Mesothelial cell of epicardium (in vitro differentiated cells): Measurements from ENCODE around the gene AMZ2. TPM values are rescaled to one million over a fixed set of nuclear protein-coding genes. Genes with fewer than 3 reads are reported as not detected.

ENCODE experiments used
- DNase-seq, 2 experiments: peaks; one replicate each; pipeline ENCODE4 v3.0.0; 2021; ENCODE audit warnings: low spot score in 2 of 2; ENCODE audit not compliant: unreplicated experiment in 2 of 2
- H3K27ac Mint-ChIP-seq: 2 replicates; pipeline ENCODE4 v1.8.0; 2021; ENCODE audit warnings: mixed read lengths
- H3K27me3 Mint-ChIP-seq: 2 replicates; pipeline ENCODE4 v1.8.0; 2021; ENCODE audit warnings: low read depth, mixed read lengths
- H3K36me3 Mint-ChIP-seq: 2 replicates; pipeline ENCODE4 v1.8.0; 2021; ENCODE audit warnings: mixed read lengths
- H3K4me1 Mint-ChIP-seq: 2 replicates; pipeline ENCODE4 v1.8.0; 2021; ENCODE audit warnings: mixed read lengths
- H3K4me3 Mint-ChIP-seq: 2 replicates; pipeline ENCODE4 v1.8.0; 2021; ENCODE audit warnings: mild to moderate bottlenecking, moderate library complexity, mixed read lengths
- H3K9me3 Mint-ChIP-seq: 2 replicates; pipeline ENCODE4 v1.8.0; 2021; ENCODE audit warnings: mixed read lengths
- total RNA-seq: library from RNA; stranded (reverse); gene quantifications from 3 replicates; pipeline ENCODE4 v1.2.1, GENCODE V29; 2021
- TF ChIP-seq, protein P1 (sequence below): fragments of 200-600 bp; sonication (generic); IDR thresholded peaks from one replicate; pipeline ENCODE4 v1.5.0; 2021; ENCODE audit warnings: antibody characterized with exemption; ENCODE audit not compliant: unreplicated experiment

The AMZ2 gene
- total RNA-seq, 1 donor from 2014 or later = 63.2 TPM

DNA sequence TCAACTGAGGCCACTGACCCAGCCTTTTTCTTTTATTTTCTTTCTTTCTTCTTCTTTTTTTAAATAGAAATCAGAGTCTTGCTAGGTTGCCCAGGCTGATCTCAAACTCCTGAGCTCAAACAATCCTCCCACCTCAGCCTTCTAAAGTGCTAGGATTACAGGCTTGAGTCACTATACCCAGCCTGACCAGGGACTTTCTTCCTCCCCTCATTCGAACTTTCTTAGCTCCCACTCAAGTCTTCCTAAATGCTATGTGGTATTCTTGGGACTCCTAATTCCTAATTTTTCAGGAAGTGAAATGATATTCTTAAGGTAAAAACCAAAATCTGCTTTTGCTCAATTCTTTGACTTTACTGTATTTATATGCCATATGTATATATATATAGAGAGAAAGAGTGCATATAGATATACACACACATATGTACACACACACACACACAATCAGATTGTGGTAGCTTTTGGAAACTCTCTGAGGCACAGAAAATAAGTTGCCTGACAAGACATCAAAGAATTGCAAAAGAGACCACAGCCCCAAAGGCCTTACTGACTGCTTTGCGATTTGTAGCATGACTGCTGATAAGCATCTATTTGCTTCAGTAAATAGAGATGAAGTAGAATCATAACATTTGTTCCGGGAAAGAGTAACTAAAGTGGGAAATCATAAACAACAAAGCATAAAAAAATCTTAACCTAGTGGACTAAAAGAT, 9.5 kb upstream of the AMZ2 start:
- Mint-ChIP-seq H3K36me3 (no peaks in the 10 kb centered on the region), H3K27me3 (no peaks in the 10 kb centered on the region), H3K4me3 (no peak overlapping the region), H3K4me1 (peaks cover 5% of the 10 kb centered on the region), H3K27ac (no peak overlapping the region), H3K9me3 (no peaks in the 10 kb centered on the region)
- DNase-seq = no peak
- TF ChIP-seq, protein P1, sequence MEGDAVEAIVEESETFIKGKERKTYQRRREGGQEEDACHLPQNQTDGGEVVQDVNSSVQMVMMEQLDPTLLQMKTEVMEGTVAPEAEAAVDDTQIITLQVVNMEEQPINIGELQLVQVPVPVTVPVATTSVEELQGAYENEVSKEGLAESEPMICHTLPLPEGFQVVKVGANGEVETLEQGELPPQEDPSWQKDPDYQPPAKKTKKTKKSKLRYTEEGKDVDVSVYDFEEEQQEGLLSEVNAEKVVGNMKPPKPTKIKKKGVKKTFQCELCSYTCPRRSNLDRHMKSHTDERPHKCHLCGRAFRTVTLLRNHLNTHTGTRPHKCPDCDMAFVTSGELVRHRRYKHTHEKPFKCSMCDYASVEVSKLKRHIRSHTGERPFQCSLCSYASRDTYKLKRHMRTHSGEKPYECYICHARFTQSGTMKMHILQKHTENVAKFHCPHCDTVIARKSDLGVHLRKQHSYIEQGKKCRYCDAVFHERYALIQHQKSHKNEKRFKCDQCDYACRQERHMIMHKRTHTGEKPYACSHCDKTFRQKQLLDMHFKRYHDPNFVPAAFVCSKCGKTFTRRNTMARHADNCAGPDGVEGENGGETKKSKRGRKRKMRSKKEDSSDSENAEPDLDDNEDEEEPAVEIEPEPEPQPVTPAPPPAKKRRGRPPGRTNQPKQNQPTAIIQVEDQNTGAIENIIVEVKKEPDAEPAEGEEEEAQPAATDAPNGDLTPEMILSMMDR = no peak

- TF ChIP-seq, protein P1 = no peak
- Mint-ChIP-seq H3K4me1 (peaks cover 5% of the 10 kb centered on the region), H3K4me3 (no peak overlapping the region), H3K9me3 (no peaks in the 10 kb centered on the region), H3K27me3 (no peaks in the 10 kb centered on the region), H3K27ac (no peak overlapping the region), H3K36me3 (no peaks in the 10 kb centered on the region)
- DNase-seq = no peak
Measured at GRCh38 chr17:68238871-68239253, 9.0 kb upstream of the AMZ2 start.

DNA sequence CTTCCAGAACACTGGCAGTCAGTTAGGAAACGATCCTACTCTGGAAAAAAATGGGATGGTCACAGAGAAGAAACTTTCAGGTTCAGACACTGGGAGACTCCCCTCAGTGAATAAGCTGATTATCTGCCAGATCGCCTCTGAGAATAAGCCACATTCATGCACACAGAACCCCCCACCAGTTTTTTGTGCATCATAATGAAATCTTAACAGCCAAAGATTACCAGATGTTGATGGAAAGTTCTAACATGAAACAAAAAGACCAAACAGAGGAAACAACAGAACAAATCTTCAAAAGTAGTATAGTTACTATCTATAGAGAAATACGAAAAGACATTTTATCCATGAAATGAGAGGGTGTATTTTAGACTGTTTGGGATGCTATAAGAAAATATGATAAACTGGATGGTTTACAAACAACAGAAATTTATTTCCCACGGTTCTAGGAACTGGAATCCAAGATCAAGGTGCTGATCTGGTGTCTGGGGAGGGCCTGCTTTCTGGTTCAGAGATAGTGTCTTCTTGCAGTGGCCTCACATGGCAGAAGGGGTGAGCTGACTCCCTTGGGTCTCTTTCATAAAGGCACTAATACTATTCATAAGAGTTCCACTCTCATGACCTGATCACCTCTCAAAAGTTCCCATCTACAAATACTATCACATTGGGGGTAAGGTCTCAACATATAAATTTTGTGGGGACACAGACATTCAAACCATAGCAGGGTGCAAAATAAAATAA, 8.0 kb upstream of the AMZ2 start:
- Mint-ChIP-seq H3K36me3 (no peaks in the 10 kb centered on the region), H3K4me3 (no peak overlapping the region), H3K27me3 (no peaks in the 10 kb centered on the region), H3K4me1 (peaks cover 5% of the 10 kb centered on the region), H3K27ac (no peak overlapping the region), H3K9me3 (no peaks in the 10 kb centered on the region)
- TF ChIP-seq, protein P1 = no peak
- no peak for DNase-seq

DNA sequence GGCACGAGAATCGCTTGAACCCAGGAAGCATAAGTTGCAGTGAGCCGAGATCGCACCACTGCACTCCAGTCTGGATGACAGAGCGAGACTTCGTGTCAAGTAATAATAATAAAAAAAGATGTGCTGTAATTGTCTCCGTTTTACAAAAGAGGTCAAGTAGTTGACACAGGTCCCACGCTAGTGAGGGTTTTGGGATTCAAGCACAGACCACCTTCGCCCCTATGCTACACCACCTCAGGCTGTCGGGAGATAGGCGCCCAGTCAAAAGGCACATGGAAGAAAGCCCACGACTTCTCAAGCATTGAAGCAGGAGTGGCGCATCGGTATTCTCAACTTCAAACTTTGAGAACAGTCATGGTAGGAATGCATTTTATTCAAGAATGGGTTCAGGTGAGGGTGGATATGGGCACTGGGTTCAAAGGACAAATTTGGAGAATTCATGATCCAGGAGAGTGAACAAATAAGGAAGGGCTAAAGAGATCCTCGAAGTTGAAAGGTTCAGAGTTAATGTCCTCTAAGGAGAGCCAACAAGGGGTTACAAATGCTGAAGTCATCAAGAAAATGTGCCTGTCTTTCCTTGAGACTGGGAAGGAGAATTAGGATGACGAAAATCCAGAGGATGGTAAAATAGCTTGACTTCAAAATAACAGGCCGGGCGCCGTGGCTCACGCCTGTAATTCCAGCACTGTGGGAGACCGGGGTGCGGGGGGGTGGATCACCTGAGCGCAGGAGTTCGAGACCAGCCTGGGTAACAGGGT, 1.4 kb upstream of the AMZ2 start:
- no peak for DNase-seq
- peak overlapping the region; percentile 92 for H3K4me3 Mint-ChIP-seq
- TF ChIP-seq, protein P1 = no peak
- H3K9me3 Mint-ChIP-seq = no peaks in the 10 kb centered on the region
- H3K27ac Mint-ChIP-seq = peak overlapping the region; percentile 76
- no peaks in the 10 kb centered on the region for H3K36me3 Mint-ChIP-seq
- H3K4me1 Mint-ChIP-seq = peaks cover 14% of the 10 kb centered on the region
- no peaks in the 10 kb centered on the region for H3K27me3 Mint-ChIP-seq

DNA sequence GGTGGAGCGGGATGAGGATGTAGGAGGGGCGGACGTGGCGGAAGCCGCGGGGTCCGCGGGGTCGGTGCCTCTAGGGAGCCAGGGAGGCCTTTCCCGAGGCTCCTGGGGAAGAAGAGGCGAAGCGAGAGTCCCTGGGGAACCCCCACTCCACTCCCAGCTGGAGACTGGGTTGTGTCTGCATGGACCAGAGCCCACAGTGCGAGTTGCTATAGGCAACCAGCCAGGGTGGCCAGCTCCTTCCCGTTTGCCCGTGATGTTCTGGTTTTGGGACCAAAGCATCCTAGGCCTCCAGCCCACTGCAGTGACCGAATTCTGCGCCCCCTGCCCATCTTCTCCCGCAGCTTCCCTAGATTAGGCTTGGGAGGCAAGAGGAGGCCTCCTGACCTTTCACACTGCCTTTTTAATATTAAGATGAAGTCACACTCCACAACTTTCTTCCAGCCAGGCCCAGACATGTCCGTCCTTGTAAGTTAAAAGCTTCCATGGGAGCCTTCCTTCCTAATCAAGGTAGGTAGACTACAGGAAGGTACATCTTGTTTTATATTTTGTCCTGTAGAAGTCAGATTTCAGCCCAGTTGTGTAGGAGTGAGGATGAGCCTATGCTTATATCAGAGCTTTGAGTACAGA, 469 bp downstream of the AMZ2 start:
- Mint-ChIP-seq H3K27me3 (no peaks in the 10 kb centered on the region), H3K36me3 (peaks cover 8% of the 10 kb centered on the region), H3K4me3 (peak overlapping the region; percentile 92), H3K9me3 (no peaks in the 10 kb centered on the region), H3K27ac (peak overlapping the region; percentile 85), H3K4me1 (peaks cover 14% of the 10 kb centered on the region)
- TF ChIP-seq, protein P1 = no peak
- DNase-seq = no peak
